ENCODE measurements around the gene STAT6.

The STAT6 gene

DNA sequence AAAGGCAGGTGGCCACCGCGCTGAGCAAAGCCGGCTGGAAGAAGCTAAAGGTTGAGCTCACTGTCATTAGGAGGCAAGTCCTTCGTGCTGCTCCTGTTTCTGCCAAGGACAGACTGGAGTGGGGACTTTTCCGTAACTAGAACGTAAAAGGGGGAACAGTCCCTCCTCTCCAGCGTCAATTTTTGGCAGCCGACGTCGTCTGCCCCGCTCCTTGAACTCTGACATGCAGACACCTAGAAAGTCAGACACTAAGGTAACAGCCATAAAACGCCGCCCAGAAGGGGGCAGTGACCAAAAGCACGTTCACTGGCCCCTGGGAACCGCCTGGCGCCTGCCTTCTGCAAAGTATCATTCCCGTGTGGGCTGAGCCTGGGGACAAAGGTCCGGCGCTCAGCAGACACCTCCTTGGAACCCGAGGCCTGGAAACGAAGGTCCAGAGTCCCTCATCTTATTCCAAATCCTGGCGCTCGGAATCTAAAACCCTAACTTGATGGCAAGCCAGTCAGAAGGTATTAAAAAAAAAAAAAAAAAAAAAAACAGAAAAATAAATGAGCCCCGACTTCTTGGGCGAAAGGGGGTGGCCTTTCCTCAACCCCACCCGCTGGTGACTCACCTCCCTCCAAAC, 16.1 kb upstream of the STAT6 start:
- peaks cover 21% of the 10 kb centered on the region; the same call in 1 of the 2 replicates for H3K27me3 ChIP-seq (ENCODE audit: insufficient read depth, low read length)
- no peaks in the 10 kb centered on the region for H3F3A ChIP-seq (ENCODE audit: insufficient read depth, low read length)
- peak overlapping the region; percentile 72 for H3K4me2 ChIP-seq (ENCODE audit: low read length)
- H3K9me2 ChIP-seq (ENCODE audit: low read depth, low read length): no peaks in the 10 kb centered on the region
- no peak overlapping the region for H2AFZ ChIP-seq (ENCODE audit: low read length)
- peaks cover 12% of the 10 kb centered on the region for H3K4me1 ChIP-seq (ENCODE audit: insufficient read depth, low read length, severe bottlenecking)
- peak overlapping the region; percentile 31; the same call in 1 of the 2 replicates for H3K9ac ChIP-seq (ENCODE audit: low read length)
- peaks cover 6% of the 10 kb centered on the region; the same call in 1 of the 2 replicates for H3K36me3 ChIP-seq (ENCODE audit: insufficient read depth, low read length)
- H3K79me2 ChIP-seq (ENCODE audit: insufficient read depth, low read length): no peaks in the 10 kb centered on the region
- no peak overlapping the region for H3K27ac ChIP-seq (ENCODE audit: low read depth, low read length, poor library complexity, severe bottlenecking)
- no peaks in the 10 kb centered on the region for H4K20me1 ChIP-seq (ENCODE audit: insufficient read depth, low read length)
- peak overlapping the region; percentile 58 for H3K4me3 ChIP-seq (ENCODE audit: low read depth, low read length, poor library complexity, severe bottlenecking)
- peaks cover 3% of the 10 kb centered on the region; the same call in 1 of the 2 replicates for H3K9me3 ChIP-seq (ENCODE audit: low read length)
- TF ChIP-seq, protein P1, sequence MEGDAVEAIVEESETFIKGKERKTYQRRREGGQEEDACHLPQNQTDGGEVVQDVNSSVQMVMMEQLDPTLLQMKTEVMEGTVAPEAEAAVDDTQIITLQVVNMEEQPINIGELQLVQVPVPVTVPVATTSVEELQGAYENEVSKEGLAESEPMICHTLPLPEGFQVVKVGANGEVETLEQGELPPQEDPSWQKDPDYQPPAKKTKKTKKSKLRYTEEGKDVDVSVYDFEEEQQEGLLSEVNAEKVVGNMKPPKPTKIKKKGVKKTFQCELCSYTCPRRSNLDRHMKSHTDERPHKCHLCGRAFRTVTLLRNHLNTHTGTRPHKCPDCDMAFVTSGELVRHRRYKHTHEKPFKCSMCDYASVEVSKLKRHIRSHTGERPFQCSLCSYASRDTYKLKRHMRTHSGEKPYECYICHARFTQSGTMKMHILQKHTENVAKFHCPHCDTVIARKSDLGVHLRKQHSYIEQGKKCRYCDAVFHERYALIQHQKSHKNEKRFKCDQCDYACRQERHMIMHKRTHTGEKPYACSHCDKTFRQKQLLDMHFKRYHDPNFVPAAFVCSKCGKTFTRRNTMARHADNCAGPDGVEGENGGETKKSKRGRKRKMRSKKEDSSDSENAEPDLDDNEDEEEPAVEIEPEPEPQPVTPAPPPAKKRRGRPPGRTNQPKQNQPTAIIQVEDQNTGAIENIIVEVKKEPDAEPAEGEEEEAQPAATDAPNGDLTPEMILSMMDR (IDR thresholded peaks at IDR 0.05; ENCODE audit: low read length): peak; percentile 49
- TF ChIP-seq EZH2 (IDR thresholded peaks at IDR 0.05; ENCODE audit: borderline replicate concordance, low read length): no peak

GRCh38 chr12:57126561-57126960, 15.4 kb upstream of the STAT6 start:
- no peak overlapping the region for H3K9ac ChIP-seq (ENCODE audit: low read length)
- no peak overlapping the region for H3K27ac ChIP-seq (ENCODE audit: low read depth, low read length, poor library complexity, severe bottlenecking)
- peaks cover 12% of the 10 kb centered on the region for H3K4me1 ChIP-seq (ENCODE audit: insufficient read depth, low read length, severe bottlenecking)
- H3K4me2 ChIP-seq (ENCODE audit: low read length): no peak overlapping the region
- H3K9me2 ChIP-seq (ENCODE audit: low read depth, low read length): no peaks in the 10 kb centered on the region
- H4K20me1 ChIP-seq (ENCODE audit: insufficient read depth, low read length): no peaks in the 10 kb centered on the region
- H3K4me3 ChIP-seq (ENCODE audit: low read depth, low read length, poor library complexity, severe bottlenecking): no peak overlapping the region
- no peak overlapping the region for H2AFZ ChIP-seq (ENCODE audit: low read length)
- H3K27me3 ChIP-seq (ENCODE audit: insufficient read depth, low read length): peaks cover 21% of the 10 kb centered on the region; the same call in 1 of the 2 replicates
- no peak for TF ChIP-seq EZH2 (IDR thresholded peaks at IDR 0.05; ENCODE audit: borderline replicate concordance, low read length)
- TF ChIP-seq, protein P1 (IDR thresholded peaks at IDR 0.05; ENCODE audit: low read length): no peak
- H3K79me2 ChIP-seq (ENCODE audit: insufficient read depth, low read length): no peaks in the 10 kb centered on the region
- H3F3A ChIP-seq (ENCODE audit: insufficient read depth, low read length): no peaks in the 10 kb centered on the region
- peaks cover 6% of the 10 kb centered on the region; the same call in 1 of the 2 replicates for H3K36me3 ChIP-seq (ENCODE audit: insufficient read depth, low read length)
- H3K9me3 ChIP-seq (ENCODE audit: low read length): peaks cover 3% of the 10 kb centered on the region; the same call in 1 of the 2 replicates

GRCh38 chr12:57126061-57126460, 14.9 kb upstream of the STAT6 start:
- no peaks in the 10 kb centered on the region for H4K20me1 ChIP-seq (ENCODE audit: insufficient read depth, low read length)
- H3K4me2 ChIP-seq (ENCODE audit: low read length): no peak overlapping the region
- H3K79me2 ChIP-seq (ENCODE audit: insufficient read depth, low read length): no peaks in the 10 kb centered on the region
- no peak overlapping the region for H2AFZ ChIP-seq (ENCODE audit: low read length)
- H3K9me2 ChIP-seq (ENCODE audit: low read depth, low read length): no peaks in the 10 kb centered on the region
- H3K4me1 ChIP-seq (ENCODE audit: insufficient read depth, low read length, severe bottlenecking): peaks cover 12% of the 10 kb centered on the region
- no peak overlapping the region for H3K4me3 ChIP-seq (ENCODE audit: low read depth, low read length, poor library complexity, severe bottlenecking)
- H3F3A ChIP-seq (ENCODE audit: insufficient read depth, low read length): no peaks in the 10 kb centered on the region
- H3K27me3 ChIP-seq (ENCODE audit: insufficient read depth, low read length): peaks cover 21% of the 10 kb centered on the region; the same call in 1 of the 2 replicates
- TF ChIP-seq, protein P1 (IDR thresholded peaks at IDR 0.05; ENCODE audit: low read length): no peak
- no peak for TF ChIP-seq EZH2 (IDR thresholded peaks at IDR 0.05; ENCODE audit: borderline replicate concordance, low read length)
- no peak overlapping the region for H3K27ac ChIP-seq (ENCODE audit: low read depth, low read length, poor library complexity, severe bottlenecking)
- peaks cover 6% of the 10 kb centered on the region; the same call in 1 of the 2 replicates for H3K36me3 ChIP-seq (ENCODE audit: insufficient read depth, low read length)
- H3K9ac ChIP-seq (ENCODE audit: low read length): no peak overlapping the region
- H3K9me3 ChIP-seq (ENCODE audit: low read length): peaks cover 3% of the 10 kb centered on the region; the same call in 1 of the 2 replicates
